Hypothalamus (tissue), 51 donors: ENCODE results near the gene LRRC32.
"Not testable (repeated sequence)": the region's sequence is repeated elsewhere in the genome, so short reads cannot be mapped to it uniquely, and the experiment has no call there.

ENCODE experiments used
- DNase-seq, 51 donors: peaks; one replicate each; lab custom pipeline; 2025; lab: John Stamatoyannopoulos, UW

Gene LRRC32

DNA sequence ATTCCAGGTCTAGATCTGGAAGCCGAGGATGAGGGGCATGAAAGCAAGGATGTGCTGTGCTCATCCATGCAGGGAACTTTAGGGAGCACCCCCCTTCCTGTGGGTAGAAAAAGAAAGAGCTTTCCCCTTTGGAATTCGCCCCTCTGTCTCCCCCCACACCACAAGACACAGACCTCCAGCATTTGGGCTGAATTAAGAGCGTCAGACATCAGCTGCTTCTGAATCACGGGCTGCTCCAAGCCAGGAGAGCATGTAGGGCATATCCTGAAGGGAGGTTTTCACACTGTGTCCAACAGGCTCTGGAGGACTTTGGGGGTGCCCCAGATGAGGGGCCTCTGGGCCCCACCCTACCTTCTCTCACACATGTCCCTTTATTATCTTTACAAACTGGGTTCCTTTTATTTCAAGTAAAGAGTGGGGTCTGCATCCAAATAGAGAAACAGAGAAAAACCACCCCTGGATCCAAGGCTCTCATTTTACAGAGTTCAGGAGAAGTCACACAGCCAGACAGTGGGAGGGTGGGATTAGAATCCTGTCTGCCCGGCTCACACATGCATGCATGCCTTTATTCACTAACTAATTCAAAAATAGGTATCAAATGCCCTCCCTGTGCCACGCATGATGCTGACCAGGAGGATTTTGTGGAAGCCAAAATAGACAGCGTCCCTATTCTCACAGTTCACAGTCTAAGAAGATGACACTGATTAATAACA, 52.8 kb downstream of the LRRC32 start:
- DNase-seq: no peak

- DNase-seq: no peak
Measured at GRCh38 chr11:76616676-76617552, 53.6 kb downstream of the LRRC32 start.

DNA sequence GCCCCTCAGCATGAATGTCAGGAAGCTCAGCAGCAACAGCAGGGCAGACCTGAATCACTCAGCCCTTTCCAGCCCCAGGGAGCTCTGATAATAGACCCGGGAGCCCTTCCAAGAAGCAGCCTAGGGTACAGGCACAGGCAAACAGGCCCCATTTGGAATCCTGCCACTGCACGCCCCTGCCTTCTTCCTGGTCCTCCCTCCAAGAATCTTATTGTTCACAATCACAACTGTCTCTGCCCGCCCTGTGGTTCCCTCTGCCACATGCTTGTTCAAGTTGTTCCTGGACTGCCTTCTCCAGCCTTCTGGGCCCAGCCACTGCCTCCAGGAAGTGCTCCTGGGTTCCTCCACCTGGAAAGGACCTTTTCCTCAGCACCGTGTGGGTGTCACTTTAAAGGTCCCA, 54.6 kb downstream of the LRRC32 start:
- peak in 1 of 51 donors; percentile 17 for DNase-seq

- DNase-seq: peak in 4 of 51 donors; percentile 21 to 47 (median 30)
Measured at GRCh38 chr11:76614471-76615179, 55.9 kb downstream of the LRRC32 start.

GRCh38 chr11:76613901-76614300, 56.6 kb downstream of the LRRC32 start:
- DNase-seq: no peak

DNA sequence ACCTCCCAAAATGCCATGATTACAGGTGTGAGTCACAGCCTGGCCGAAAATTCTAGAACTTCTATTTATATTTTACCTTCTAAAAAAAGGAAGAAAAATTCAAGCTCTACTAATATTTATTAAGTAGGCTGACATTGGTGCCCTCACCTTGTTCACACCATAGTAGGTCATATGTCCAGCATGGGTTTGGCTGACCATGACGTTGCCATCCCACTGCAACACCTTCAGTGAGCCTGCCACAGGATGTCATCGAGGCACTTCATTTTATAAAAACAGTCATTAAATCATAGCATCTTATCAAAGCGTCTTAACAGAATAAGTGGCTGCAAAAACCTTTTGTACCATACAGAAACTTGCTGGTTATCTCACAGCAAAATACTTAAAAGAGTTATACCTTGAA, 58.3 kb downstream of the LRRC32 start:
- DNase-seq: no peak

DNA sequence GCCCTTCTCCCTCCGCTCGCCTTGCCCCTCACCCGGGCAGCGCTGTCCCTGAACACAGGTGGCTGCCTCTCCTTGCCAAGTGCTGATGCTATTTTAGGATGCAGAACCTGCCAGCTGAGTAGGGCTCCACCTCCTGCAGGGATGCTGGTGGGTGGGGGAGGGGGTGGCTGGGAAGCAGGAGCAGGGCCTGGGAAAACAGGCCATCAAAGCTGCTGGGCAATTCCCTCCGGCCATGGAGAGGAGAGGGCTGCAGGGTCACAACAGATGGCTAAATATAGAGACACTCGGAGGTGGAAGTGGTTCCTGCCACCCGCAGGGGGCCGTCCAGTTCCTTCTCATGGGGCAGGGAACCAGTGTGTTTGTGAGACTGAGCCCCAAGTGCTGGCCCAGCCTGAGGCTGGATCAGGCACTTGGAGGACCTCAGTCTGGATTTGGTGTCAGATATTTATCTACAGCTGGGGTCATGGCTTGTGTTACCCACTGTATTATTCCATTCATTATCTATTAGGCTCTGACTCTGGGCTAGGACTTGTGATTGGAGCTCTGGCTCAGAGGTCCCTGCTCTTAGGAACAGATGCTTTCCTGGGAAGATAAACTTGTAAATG, 59.6 kb downstream of the LRRC32 start:
- DNase-seq: peak in 1 of 51 donors; percentile 20

GRCh38 chr11:76610371-76610770, 60.2 kb downstream of the LRRC32 start:
- DNase-seq: no peak

GRCh38 chr11:76609736-76610370, 60.7 kb downstream of the LRRC32 start:
- no peak for DNase-seq

GRCh38 chr11:76608879-76609460, 61.6 kb downstream of the LRRC32 start:
- DNase-seq: not testable (repeated sequence)

GRCh38 chr11:76608228-76608627, 62.3 kb downstream of the LRRC32 start:
- not testable (repeated sequence) for DNase-seq
